HG03439 (cell line): ENCODE results near the gene ACOD1.

Source experiments
- ATAC-seq: cut with Tn5 transposase; IDR thresholded peaks from one replicate; pipeline ENCODE4 v1.9.1; 2021; ENCODE audit warnings: mild to moderate bottlenecking, moderate library complexity; ENCODE audit not compliant: unreplicated experiment

Gene ACOD1

DNA sequence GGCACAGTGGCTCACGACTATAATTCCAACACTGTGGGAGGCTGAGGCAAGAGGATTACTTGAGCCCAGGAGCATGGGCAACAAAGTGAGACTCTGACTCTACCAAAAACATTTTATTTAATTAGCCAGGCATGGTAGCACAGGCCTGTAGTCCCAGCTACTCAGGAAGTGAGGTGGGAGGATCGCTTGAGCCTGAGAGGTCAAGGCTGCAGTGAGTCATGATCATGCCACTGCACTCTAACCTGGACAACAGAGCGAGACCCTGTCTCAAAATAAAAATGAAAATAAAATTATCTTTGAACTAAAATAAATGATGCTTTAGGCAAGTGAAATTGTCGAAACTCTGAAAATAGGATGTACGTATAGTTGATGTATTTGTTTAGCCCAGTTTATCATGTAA lies 35.4 kb downstream of the ACOD1 start:
- ATAC-seq, result no peak

DNA sequence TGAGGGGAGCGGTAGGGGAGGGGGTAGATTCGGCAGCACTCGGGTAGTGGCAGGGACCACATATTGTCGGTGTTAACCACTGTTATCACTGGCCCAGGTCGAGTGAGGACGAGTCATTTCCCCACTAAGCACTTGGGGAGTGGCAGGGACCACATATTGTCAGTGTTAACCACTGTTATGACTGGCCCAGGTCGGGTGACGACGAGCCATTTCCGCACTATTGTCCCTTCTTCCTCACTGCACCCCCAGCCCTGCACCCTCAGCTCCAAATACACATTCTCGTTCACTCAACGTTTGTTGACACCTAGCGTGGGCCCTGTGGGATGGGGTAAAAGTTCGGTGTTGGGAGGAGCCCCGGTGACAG lies 43.1 kb downstream of the ACOD1 start:
- ATAC-seq, result peak; percentile 53

GRCh38 chr13:76991796-76992547 lies 43.7 kb downstream of the ACOD1 start, which contains the start of gene CLN5:
Gene CLN5 (plus strand): TSS chr13:76992081. CDS start chr13:76992099, 18 bp downstream.
- peak; percentile 96 for ATAC-seq

DNA sequence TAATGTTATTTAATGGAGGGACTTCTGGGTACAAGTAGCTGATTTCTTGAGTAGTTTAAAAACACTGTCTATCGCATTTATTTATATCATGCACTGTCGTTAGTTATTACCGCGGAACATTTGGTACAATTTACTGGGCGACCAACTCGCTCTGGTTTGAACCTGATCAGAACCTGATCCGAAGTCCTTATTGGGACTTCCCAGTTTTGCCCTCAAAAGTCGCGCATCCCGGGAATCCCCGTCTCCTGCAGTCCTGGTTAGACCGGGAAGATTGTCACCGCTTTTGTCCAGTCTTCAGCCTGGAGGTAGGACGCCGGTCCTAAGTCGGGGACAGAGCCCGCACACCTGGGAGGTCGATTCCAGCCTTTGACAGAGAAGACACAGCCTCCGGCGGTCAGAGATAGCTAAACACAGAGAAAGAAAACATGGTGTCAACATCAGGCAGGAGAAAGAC lies 44.3 kb downstream of the ACOD1 start:
- peak; percentile 5 for ATAC-seq

GRCh38 chr13:76993021-76993420 lies 44.7 kb downstream of the ACOD1 start:
- no peak for ATAC-seq

DNA sequence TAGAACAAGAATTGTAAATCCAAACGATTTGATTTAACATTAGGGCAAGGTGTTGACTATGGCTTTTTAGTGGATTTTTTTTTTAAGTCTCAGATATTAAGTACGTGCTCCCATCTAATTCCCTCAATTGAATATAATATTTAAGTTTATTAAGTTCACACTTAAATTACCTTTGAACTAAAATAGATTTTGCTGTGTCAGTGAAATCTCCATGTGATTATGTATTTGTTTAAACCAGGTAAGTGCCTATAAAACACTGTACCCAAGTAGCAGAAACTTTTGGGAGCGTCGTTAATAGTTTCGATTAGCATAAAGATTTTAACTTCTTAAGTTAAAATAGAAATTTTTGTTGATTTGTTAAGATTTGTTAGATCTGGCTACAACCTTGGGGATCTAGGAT lies 45.2 kb downstream of the ACOD1 start:
- no peak for ATAC-seq

DNA sequence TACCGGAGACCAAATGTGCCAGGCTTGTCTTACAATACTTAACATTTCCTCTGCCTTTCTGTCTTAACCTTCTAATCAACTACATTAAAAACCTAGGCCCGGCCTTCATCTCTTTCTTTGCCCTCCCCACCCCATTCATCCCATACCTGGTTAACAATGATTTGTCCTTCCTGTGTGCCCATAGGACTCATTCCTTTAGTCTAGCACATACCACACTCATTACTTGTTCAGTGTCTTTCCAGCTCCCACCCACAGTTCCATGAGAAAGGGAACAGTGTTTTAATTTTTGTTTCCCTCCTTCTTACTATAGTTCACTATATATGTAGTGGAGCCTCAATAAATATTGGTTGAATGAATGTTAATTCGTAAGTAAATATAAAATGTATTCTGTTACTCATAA lies 46.0 kb downstream of the ACOD1 start:
- no peak for ATAC-seq

GRCh38 chr13:77000475-77000874 lies 52.2 kb downstream of the ACOD1 start:
- ATAC-seq, result no peak

GRCh38 chr13:77001540-77001939 lies 53.2 kb downstream of the ACOD1 start:
- no peak for ATAC-seq

DNA sequence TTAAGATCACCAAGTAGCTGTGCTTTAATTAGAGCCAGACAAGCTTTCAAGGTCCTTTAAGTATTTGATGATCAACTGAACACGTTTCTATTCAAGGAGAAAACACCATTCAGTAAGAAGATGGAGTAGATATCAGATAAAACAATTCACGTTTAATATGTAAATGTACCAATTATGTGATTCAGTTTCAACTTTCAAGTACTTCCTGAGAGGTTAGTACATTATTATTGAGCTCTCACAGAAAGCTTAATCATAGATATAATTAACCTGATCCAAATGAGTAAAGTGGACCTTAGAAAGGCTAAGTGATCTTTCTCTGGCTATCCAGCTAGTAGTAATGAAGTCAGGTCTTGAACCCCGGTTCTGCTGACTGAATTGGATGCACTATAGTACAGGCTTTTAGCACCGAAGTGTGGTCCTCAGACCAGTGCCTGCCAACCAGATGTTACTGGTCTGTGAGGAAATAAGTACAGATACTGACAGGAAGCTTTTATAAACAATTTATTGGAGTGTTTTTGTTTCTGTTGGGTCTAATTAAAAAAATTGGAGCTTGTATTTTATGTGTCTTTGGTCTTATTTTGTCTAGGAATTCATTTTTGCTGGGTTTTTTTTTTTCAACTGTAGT lies 53.8 kb downstream of the ACOD1 start:
- no peak for ATAC-seq

DNA sequence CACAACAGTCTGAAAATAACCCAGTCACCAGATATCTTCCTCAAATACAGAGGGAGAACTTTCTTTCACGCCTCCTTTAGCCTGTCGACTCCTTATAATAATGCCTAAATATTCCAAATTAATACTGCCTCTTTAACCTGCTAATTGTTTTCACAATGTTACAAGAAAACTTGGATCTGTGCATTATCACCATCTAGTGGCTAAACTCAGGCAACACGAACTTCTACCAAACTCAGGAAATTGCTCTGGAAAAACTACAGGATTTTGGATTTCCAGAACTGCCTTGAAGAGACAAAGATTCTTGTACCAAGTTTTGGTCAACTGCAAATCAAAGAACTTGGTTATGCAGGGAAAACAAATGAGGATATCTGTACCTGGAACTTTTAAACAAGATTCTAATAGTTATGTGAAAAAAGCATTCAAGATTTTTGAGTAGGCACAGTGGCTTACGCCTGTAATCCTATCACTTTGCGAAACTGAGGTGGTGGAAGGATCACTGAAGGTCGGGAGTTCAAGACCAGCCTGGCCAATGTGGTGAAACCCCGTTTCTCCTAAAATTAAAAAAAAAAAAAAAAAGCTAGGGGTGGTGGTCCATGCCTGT lies 54.4 kb downstream of the ACOD1 start:
- no peak for ATAC-seq
